ENCODE measurements around the gene CARD19.

DNA sequence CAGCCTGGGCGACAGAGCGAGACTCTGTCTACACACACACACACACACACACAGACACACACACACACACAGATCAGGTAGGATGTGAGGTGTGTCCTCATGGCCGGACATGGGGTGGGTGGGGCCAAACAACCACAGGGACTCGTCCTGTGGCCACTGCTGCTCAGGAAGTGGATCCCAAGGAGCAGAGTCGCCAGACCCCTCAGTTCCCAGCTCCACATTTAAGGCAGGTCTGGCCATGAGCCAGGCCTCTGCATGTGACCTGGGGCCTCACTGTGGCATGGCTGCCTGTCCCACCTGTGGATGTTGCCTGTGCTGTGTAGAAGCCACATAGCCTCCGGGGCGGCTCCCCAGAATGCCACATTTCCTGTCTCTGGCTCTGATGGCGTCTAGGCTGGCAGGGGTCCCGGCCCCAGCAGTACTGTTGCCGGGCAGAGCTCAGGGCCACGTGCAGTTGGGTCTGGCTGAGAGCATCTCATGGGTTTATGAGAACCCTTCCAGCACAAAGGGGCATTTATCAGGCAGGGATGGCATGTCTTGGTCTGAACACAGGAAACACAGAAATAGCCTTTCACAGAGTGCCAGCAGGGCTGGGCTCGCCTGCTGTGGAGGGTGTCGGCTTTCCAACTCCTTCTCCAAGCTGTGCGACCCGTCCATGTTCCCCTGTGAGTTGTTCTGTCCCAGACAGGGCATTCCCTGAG, 48.0 kb downstream of the CARD19 start:
- TF ChIP-seq CTCF (IDR thresholded peaks at IDR 0.05) (no peak), POLR2A (IDR thresholded peaks at IDR 0.05) (no peak)
